SIG-M5 (cell line): ENCODE results near the gene RAB40C.
"Not testable (repeated sequence)": the region's sequence is repeated elsewhere in the genome, so short reads cannot be mapped to it uniquely, and the experiment has no call there.

Experiments used
- DNase-seq: peaks from one replicate; lab custom pipeline; 2025; lab: John Stamatoyannopoulos, UW

RAB40C gene

GRCh38 chr16:590188-590814 is 435 bp downstream of the RAB40C start:
- DNase-seq = no peak

- no peak for DNase-seq
Measured at GRCh38 chr16:590815-591200, 942 bp downstream of the RAB40C start.

DNA sequence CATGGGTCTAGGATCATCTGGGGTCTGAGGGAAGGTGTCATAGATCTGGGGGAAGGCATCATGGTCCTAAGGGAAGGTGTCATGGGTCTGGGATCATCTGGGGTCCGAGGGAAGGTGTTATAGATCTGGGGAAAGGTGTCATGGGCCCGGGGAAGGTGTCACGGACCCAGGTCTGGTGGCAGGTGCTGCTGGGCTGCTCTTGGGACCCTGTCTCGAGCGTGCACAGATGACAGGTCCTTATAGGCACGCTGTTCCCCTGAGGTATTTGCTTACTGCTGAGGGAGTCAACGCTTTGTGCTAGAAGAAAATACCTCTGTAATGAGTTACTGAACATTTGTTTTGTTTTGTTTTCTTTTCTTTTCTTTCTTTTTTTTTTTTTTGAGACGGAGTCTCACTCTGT is 1.4 kb downstream of the RAB40C start:
- DNase-seq = no peak

GRCh38 chr16:591892-592517 is 2.1 kb downstream of the RAB40C start:
- DNase-seq = no peak

GRCh38 chr16:592518-593306 is 2.8 kb downstream of the RAB40C start:
- DNase-seq = peak; percentile 62

- DNase-seq = no peak
Measured at GRCh38 chr16:593406-593805, 3.5 kb downstream of the RAB40C start.

DNA sequence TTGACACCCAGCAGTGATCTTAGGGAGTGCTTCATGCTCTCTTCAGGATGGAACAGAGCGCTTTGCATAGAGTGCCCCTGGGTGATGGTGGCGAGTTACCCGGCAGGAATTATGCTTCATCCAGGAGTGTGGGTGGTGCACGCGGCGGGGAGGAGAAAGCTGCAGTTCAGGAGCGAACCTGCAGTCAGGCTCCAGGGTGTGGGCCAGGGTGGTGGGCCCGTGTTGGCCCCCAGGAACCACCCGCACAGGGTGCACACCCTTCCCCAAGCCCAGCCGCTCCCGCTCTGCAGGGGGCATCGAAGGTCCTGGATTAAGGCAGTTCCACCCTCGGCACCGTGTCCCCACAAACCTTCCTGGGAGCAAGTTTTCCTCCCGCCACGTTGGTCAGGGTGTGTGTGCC is 3.9 kb downstream of the RAB40C start:
- DNase-seq = no peak

- no peak for DNase-seq
Measured at GRCh38 chr16:595094-595528, 5.2 kb downstream of the RAB40C start.

- no peak for DNase-seq
Measured at GRCh38 chr16:595942-596735, 6.3 kb downstream of the RAB40C start.

GRCh38 chr16:596736-597060 is 6.8 kb downstream of the RAB40C start:
- no peak for DNase-seq

DNA sequence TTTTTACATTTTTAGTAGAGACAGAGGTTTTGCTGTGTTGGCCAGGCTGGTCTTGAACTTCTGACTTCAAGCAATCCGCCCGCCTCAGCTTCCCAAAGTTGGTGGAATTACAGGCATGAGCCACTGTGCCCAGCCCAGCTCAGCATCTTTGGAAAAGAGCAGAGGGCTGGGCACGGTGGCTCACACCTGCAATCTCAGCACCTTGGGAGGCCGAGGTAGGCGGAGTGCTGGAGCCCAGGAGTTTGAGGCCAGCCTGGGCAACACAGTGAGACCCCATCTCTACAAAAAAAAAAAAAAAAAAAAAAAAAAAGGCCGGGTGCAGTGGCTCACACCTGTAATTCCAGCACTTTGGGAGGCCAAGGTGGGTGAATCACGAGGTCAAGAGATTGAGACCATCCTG is 7.8 kb downstream of the RAB40C start:
- DNase-seq = not testable (repeated sequence)

DNA sequence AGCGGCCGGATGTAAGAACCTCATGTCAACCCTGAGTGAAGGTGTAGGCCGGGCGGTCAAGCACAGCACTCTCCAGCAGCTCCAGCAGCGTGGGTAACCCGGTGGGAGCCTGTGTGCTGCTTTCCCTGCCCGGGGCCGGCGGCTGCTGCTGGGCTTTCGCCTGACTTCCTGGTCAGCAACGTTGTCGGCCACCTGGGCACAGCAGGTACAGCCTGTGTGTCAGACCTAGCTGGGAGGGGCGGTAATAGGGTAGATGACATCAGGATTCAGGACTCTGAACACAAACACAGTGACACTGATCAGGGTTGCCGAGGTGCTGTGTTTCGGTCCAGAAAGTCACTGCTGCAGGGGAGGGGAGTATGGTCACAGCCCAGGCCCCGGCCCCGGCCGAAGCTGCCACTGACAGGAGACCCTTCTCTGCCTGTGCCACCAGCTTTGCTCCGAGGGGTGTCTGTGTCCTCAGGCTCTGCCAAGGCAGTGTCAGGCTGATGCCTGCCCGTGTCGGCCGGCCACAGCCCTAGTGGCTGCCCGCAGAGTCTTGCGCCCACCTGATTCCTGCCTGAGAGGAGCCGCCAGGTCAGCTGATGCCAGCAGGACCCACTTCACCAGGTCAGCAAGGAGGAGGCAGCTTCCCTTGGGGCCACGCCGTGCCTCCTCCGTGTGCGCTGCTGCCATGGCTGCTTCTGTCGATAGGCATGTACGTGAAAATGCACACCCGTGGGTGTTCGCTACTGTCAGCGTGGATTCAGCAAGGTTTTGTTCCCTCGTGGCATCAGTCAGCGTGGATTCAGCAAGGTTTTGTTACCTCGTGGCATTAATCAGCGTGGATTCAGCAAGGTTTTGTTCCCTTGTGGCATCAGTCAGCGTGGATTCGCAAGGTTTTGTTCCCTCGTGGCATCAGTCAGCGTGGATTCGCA is 9.2 kb downstream of the RAB40C start:
- no peak for DNase-seq

DNA sequence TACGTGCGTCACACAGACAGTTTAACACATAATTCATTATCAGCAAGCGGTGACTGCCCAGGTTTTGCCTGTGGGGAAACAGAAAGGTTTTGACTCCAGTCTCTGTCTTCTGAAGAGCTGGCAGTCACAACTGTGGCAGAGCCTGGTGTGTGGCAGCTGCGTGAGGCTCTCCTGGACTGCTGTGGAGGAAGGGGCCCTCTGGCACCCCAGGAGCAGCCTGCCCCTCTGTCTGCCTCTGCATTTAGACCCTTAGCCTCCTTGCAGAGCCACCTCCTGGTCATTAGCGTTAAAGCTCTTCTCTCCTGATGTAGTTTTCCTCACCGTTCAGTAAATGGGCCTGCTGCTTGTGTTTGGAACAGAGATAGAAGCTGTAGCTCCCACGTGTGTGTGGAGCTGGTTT is 10.9 kb downstream of the RAB40C start:
- DNase-seq = no peak

DNA sequence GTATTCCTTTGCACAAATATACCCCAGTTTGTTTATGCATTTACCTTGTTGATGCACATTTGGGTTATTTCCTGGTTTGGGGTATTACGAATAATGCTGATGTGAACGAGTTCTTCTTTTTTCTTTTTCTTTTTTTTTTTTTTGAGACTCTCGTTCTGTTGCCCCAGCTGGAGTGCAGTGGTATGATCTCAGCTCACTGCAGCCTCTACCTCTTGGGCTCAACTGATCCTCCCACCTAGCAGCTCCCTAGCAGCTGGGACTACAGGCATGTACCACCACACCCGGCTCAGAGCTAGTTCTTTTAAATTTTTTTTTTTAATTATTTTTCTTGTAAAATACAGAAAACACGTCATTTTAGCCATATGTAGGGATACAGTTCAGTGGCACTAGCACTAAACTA is 14.1 kb downstream of the RAB40C start:
- no peak for DNase-seq

DNA sequence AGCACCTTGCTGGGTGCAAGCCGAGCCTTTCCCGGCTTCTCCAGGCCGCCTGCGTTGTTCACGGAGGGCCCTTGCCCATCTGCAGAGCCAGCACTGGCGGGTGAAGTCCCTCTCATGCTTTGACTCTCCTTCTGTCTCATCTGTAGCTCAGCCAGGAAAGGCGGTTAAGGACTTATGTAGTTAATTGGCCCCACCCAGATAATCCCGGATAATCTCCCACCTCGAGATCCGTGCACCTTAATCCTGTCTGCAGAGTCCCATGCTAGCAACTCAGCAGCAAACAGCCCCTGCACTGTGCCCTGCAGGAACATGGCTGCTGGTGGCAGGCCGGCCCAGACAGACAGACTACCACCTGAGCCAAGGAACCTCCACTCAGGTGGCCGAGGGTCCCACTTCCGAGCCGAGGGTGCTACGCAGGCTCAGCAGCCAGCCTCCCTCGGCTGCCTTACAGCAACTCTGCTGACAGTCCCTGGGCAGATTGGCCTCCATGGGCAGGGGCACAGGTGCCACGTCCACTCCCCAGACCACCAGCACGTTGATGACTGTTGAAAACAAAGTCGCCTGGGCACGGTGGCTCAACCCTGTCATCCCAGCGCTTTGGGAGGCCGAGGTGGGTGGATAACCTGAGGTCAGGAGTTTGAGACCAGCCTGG is 16.9 kb downstream of the RAB40C start:
- DNase-seq = no peak

GRCh38 chr16:608019-608418 is 18.2 kb downstream of the RAB40C start:
- DNase-seq = no peak

GRCh38 chr16:609316-609715 is 19.4 kb downstream of the RAB40C start:
- no peak for DNase-seq

GRCh38 chr16:609984-610383 is 20.1 kb downstream of the RAB40C start:
- no peak for DNase-seq

- no peak for DNase-seq
Measured at GRCh38 chr16:610513-611381, 20.9 kb downstream of the RAB40C start.

DNA sequence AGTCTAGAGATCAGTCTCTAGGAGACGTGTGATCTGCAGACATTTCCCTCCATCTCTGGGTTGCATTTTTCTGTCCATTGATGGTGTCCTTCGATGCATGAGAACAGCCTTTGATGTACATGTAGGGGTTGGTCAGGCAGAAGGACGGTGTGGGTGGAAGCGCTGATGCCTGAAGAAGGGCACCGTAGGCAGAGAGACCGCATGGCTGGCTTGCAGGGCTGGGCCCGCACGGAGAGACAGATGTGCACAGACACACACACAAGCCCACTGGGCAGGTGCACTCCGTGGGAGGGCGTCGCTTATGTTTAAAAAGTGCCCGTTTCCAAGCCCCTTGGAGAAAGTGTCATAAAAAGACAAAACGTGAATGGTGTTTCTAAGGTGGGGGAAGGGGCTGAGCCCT is 25.3 kb downstream of the RAB40C start:
- DNase-seq = no peak
